ENCODE results near the gene CEP41.

DNA sequence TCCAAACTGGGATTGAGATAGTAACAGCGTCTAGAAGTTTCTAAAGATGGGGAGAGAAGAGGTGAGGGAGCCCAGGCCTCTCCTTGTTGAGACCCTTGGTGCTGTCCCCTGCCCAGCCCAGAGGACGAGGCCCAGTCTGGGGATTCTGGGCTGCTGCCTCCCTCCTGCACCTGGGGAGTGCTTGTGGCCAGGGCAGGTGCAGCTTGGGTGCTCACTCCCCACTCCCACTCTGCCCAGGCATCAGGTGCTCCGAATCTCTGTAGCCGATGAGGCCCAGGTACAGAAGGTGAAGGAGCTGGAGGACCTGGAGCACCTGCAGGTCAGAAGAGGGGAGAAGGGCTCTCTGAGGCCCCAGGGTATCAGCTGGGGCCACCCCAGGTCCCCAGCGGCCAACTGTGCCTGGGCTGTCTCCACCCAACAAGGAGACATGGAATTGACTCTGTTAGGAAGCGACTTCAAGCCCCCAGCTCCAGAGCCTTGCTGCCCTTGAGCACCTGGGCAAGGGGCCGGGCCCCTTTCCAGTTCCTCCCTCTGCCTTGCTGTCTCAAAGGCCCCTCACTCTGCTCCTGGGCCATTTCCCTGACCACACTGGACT is 59.9 kb downstream of the CEP41 start:
- TF ChIP-seq, protein P1, sequence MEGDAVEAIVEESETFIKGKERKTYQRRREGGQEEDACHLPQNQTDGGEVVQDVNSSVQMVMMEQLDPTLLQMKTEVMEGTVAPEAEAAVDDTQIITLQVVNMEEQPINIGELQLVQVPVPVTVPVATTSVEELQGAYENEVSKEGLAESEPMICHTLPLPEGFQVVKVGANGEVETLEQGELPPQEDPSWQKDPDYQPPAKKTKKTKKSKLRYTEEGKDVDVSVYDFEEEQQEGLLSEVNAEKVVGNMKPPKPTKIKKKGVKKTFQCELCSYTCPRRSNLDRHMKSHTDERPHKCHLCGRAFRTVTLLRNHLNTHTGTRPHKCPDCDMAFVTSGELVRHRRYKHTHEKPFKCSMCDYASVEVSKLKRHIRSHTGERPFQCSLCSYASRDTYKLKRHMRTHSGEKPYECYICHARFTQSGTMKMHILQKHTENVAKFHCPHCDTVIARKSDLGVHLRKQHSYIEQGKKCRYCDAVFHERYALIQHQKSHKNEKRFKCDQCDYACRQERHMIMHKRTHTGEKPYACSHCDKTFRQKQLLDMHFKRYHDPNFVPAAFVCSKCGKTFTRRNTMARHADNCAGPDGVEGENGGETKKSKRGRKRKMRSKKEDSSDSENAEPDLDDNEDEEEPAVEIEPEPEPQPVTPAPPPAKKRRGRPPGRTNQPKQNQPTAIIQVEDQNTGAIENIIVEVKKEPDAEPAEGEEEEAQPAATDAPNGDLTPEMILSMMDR (IDR thresholded peaks at IDR 0.05), result no peak
- no peak for TF ChIP-seq POLR2A (IDR thresholded peaks at IDR 0.05)
